Activated CD8-positive, alpha-beta T cell treated with anti-CD3 and anti-CD28 coated beads, Interleukin-2, amount 10 ng/mL, durations not matched to agents 7 days and 5 days (primary cell): Measurements from ENCODE around the gene SLC24A3. TPM values are rescaled to one million over a fixed set of nuclear protein-coding genes. Genes with fewer than 3 reads are reported as not detected.

ENCODE experiments used
- ATAC-seq: fragments of 150-1000 bp; cut with Tn5 transposase; one replicate; pipeline ENCODE4 v1.10.0; 2021; ENCODE audit warnings: moderate library complexity
- CTCF ChIA-PET: fragments of 350-600 bp; sonication (Branson Sonifier 250); formaldehyde crosslinking; loops from one replicate; lab custom pipeline; 2021; ENCODE audit warnings: antibody characterized with exemption; lab: Charles Lee
- POLR2A ChIA-PET: fragments of 350-600 bp; sonication (Branson Sonifier 250); formaldehyde crosslinking; loops from one replicate; lab custom pipeline; 2021; ENCODE audit warnings: antibody characterized with exemption; lab: Charles Lee
- DNase-seq: peaks from one replicate; pipeline ENCODE4 v3.0.0-alpha.2; 2020
- H3K27ac Mint-ChIP-seq: one replicate; pipeline ENCODE4 v1.8.0; 2021; ENCODE audit warnings: mild to moderate bottlenecking, mixed read lengths
- H3K27me3 Mint-ChIP-seq: one replicate; pipeline ENCODE4 v1.8.0; 2021; ENCODE audit warnings: low read depth, mixed read lengths
- H3K36me3 Mint-ChIP-seq: one replicate; pipeline ENCODE4 v1.8.0; 2021; ENCODE audit warnings: low read depth, mixed read lengths
- H3K4me1 Mint-ChIP-seq: one replicate; pipeline ENCODE4 v1.8.0; 2021; ENCODE audit warnings: low read depth, mixed read lengths
- H3K4me3 Mint-ChIP-seq: one replicate; pipeline ENCODE4 v1.8.0; 2021; ENCODE audit warnings: mild to moderate bottlenecking, mixed read lengths
- H3K9me3 Mint-ChIP-seq: one replicate; pipeline ENCODE4 v1.8.0; 2022; ENCODE audit warnings: mixed read lengths; ENCODE audit not compliant: insufficient read depth
- total RNA-seq, 2 experiments: library from RNA; stranded (reverse); gene quantifications; one replicate each; pipeline ENCODE4 v1.2.3, GENCODE V29; 2021

Gene SLC24A3
- total RNA-seq, 2 experiments from 2014 or later: not detected

DNA sequence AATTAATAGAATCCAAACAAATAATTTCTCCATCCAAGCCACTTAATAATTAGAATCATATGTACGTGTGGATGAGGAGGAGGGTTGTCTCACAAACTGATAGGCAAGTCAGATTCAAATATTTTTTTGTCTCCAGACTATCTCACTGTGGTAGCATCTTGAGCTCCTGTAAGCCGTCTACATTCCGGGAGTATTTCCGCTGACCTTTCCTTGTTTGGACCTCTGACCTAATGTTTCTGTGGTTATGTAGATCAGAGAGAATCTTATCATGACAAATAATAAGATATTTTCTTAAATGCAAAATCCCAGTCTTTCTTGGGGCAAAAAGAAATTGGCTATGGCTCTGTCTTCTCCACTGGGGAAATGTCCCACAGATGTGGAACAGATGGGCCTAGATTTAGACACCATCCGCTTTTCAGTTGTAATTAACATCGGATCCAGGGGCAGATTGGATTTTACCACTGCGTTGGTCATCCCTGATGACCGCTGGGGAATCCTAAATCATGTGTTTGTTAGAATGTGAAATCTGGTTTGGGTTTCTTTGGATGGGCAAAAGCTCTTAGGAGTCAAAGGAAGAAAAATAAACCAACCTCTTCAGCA, 348.5 kb downstream of the SLC24A3 start:
- ATAC-seq (no peak), DNase-seq (no peak)
- Mint-ChIP-seq H3K9me3 (no peaks in the 10 kb centered on the region), H3K4me3 (no peak overlapping the region), H3K27ac (no peak overlapping the region), H3K36me3 (no peaks in the 10 kb centered on the region), H3K4me1 (no peaks in the 10 kb centered on the region), H3K27me3 (no peaks in the 10 kb centered on the region)
- CTCF ChIA-PET: interaction anchor here (1.3 kb wide), 1 partner anchor 12 kb away, joined by 3 read pairs; no protein-coding TSS in a partner anchor
- POLR2A ChIA-PET: no interaction called here

DNA sequence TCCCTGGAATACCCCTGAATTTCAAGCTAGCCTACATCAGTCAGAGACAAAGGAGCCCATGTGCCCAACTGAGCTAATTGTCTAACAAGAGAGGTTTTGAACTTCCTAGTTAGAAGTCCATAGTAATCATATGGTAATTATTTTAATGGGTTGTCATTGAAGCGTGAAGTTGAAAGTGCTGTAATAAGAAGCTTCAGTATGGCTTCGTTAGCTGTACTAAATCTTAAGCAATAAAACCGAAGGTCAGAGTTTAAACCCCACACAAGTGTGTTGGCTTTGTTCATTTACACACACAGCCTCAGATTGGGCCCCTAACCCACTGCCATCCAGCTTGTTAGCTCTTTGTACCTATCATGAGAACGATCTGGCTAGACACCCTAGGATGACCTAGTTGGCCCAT, 350.0 kb downstream of the SLC24A3 start:
- Mint-ChIP-seq H3K27ac (no peak overlapping the region), H3K9me3 (no peaks in the 10 kb centered on the region)
- POLR2A ChIA-PET: no interaction called here

DNA sequence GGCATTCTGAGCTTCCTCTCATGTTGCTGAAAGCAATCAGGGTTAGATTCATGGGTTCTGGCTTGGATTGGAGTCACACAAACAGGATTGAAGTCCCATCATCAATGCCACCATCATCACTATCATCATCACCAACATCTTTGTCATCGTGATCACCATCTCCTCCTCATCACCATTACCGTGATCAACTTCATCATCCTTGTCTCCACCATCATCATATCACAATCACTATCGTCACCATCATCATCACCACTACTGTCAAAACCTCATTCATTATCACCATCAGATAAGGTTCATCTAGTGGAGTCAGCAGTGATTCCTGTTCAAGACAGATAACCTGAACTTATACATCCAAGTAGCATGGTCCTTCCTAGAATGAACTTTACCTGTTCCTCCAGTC, 351.8 kb downstream of the SLC24A3 start:
- DNase-seq: no peak
- Mint-ChIP-seq H3K27me3 (peaks cover 2% of the 10 kb centered on the region), H3K9me3 (no peaks in the 10 kb centered on the region), H3K4me1 (no peaks in the 10 kb centered on the region), H3K4me3 (no peak overlapping the region), H3K27ac (no peak overlapping the region), H3K36me3 (no peaks in the 10 kb centered on the region)
- ChIA-PET CTCF (no interaction called here), POLR2A (no interaction called here)
- no peak for ATAC-seq

More for the DNA sequence above, 350.0 kb downstream of the SLC24A3 start:
- peaks cover 2% of the 10 kb centered on the region for H3K27me3 Mint-ChIP-seq
- no peak overlapping the region for H3K4me3 Mint-ChIP-seq
- no peaks in the 10 kb centered on the region for H3K4me1 Mint-ChIP-seq
- DNase-seq: no peak
- CTCF ChIA-PET: no interaction called here
- no peak for ATAC-seq
- no peaks in the 10 kb centered on the region for H3K36me3 Mint-ChIP-seq

DNA sequence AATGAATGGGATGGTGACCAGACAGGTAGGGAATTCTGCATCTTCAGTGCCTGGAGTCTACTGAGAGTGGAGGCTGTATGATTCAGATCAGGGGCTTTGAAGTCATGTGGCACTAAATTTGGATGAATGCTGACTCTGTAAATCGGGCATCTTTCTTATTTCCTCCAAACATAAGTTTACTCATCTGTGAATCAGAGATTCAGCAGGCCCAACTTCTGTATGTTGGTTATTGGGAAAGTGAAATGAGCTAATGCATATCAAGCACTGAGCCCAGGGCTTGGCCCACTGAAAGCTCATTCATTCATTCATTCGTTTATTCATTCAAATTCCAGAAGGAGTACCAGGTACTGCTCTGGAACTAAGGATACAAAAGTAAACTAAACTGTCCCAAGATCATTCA, 353.3 kb downstream of the SLC24A3 start:
- Mint-ChIP-seq H3K27ac (no peak overlapping the region), H3K4me1 (no peaks in the 10 kb centered on the region), H3K36me3 (no peaks in the 10 kb centered on the region), H3K4me3 (no peak overlapping the region), H3K27me3 (peaks cover 2% of the 10 kb centered on the region), H3K9me3 (peaks cover 8% of the 10 kb centered on the region)
- ChIA-PET CTCF (no interaction called here), POLR2A (no interaction called here)
- DNase-seq: no peak
- ATAC-seq: no peak

DNA sequence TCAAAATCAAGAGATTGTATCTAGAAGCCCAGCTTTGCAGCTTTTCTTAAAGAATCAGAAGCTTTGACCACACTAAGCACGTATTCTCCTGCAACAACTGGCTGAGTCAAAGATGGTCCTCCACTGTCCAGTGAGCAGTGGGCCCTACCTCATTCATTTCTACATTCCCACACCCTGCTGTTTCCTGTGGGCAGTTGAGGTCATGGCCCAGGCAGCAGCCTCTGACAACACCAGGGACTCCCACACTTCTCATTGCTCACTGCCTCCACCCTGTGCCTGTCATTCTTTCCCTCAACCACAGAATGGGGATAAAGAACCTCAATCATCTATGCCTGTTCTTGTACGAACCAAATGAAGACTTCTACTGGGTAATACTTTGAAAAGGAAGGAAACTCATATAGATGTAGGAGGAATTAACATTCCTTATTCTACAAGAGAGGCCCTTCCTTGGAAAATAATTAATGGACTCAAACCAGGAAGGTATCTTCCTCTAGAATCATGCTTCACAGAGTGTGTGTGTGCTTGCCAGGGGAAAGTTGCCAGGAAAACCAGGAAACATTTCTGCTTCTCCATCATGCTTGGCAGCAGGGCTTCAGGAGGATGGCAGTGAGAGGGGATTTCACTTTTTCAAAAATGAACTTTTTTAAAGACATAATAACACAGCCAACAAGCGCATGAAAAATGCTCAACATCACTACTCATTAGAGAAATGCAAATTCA, 353.9 kb downstream of the SLC24A3 start:
- Mint-ChIP-seq H3K36me3 (no peaks in the 10 kb centered on the region), H3K4me1 (no peaks in the 10 kb centered on the region), H3K4me3 (no peak overlapping the region), H3K9me3 (peaks cover 8% of the 10 kb centered on the region), H3K27ac (no peak overlapping the region), H3K27me3 (peaks cover 2% of the 10 kb centered on the region)
- ATAC-seq (no peak), DNase-seq (no peak)
- POLR2A ChIA-PET: no interaction called here
- CTCF ChIA-PET: no interaction called here

DNA sequence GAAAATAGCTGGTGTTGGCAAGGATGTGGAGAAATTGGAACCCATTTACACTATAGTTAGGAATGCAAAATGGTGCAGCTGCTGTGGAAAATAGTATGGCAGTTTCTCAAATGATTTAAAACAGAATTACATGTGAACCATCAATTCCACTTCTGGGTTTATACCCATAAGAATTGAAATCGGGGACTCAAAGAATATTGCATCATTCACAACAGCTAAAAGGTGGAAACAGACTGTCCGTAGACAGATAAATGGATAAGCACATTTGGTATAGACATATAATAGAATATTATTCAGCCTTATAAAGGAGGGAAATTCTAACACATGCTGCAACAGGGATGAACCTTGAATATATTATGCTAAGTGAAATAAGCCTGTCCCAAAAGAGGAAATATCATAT, 355.7 kb downstream of the SLC24A3 start:
- H3K27ac Mint-ChIP-seq: no peak overlapping the region
- POLR2A ChIA-PET: no interaction called here

DNA sequence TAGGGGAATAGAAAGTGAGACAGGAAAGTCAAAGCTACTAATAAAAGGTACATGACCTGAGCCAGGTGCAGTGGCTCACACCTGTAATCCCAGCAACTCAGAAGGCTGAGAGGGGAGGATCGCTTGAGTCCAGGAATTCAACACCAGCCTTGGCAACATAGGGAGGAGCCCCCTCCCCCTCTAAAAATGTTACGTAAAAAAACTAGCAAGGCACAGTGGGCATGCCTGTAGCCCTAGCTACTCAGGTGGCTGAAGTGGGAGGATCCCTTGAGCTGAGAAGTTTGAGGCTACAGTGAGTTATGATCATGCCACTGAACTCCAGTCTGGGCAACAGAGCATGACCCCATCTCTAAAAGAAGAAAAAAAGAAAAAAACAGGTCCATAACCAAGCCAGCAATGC, 359.6 kb downstream of the SLC24A3 start:
- Mint-ChIP-seq H3K9me3 (peaks cover 8% of the 10 kb centered on the region), H3K27ac (no peak overlapping the region), H3K36me3 (no peaks in the 10 kb centered on the region), H3K27me3 (peaks cover 5% of the 10 kb centered on the region), H3K4me1 (no peaks in the 10 kb centered on the region), H3K4me3 (no peak overlapping the region)
- no peak for DNase-seq
- ATAC-seq: no peak
- ChIA-PET POLR2A (no interaction called here), CTCF (interaction anchor here (1.5 kb wide), 1 partner anchor 12 kb away, joined by 5 read pairs; no protein-coding TSS in a partner anchor)

More for the DNA sequence above, 355.7 kb downstream of the SLC24A3 start:
- H3K4me1 Mint-ChIP-seq: no peaks in the 10 kb centered on the region
- CTCF ChIA-PET: interaction anchor here (0.7 kb wide), 1 partner anchor 16 kb away, joined by 5 read pairs; no protein-coding TSS in a partner anchor
- no peaks in the 10 kb centered on the region for H3K36me3 Mint-ChIP-seq
- H3K27me3 Mint-ChIP-seq: peaks cover 2% of the 10 kb centered on the region
- H3K9me3 Mint-ChIP-seq: peaks cover 8% of the 10 kb centered on the region
- DNase-seq: no peak
- H3K4me3 Mint-ChIP-seq: no peak overlapping the region
- no peak for ATAC-seq

DNA sequence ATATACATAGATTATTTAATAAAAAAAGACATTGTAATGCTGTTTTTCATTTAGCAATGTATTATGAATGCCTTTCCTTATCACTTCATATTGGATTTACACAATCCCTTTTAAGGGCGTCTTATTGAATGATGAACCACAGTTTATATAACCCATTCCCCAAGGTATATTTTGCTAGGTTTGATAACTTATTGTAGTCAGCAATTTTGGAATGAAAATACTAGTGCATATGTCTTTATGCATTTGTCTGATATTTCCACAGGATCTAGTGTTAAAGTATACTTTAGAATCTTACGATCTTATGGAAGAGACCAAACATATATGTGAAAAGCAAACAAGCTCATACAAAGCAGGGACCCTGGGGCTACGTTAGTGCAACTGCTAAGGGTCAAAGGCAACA, 365.2 kb downstream of the SLC24A3 start:
- Mint-ChIP-seq H3K27me3 (peaks cover 3% of the 10 kb centered on the region), H3K36me3 (no peaks in the 10 kb centered on the region), H3K4me3 (no peak overlapping the region), H3K4me1 (no peaks in the 10 kb centered on the region), H3K27ac (no peak overlapping the region), H3K9me3 (no peaks in the 10 kb centered on the region)
- DNase-seq: no peak
- ChIA-PET CTCF (no interaction called here), POLR2A (no interaction called here)
- ATAC-seq: no peak

DNA sequence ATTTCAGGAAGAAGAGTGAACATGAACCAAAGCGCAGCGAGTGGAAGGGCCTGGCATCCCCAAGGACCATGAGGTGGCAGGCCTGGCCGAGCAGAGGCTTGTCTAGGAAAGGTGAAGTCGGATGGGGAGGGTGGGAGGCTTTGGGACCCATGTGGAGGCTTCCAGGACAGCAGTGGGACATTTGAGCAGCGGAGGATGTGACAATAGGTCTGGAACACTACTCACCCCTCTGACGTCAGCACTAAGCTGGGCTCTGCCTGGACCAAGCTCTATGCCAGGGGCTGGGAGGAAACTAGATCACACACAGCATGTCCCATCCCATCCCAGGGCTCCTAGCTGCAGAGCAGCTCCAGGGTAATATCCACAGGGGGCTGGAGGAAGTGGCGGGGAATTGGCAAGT, 370.3 kb downstream of the SLC24A3 start:
- Mint-ChIP-seq H3K27me3 (peaks cover under 1% of the 10 kb centered on the region), H3K27ac (no peak overlapping the region), H3K4me3 (no peak overlapping the region), H3K36me3 (no peaks in the 10 kb centered on the region), H3K9me3 (no peaks in the 10 kb centered on the region), H3K4me1 (no peaks in the 10 kb centered on the region)
- ATAC-seq (no peak), DNase-seq (no peak)
- POLR2A ChIA-PET: no interaction called here
- CTCF ChIA-PET: interaction anchor here (3.0 kb wide), 1 partner anchor 377 kb away, joined by 49 read pairs; no protein-coding TSS in a partner anchor

DNA sequence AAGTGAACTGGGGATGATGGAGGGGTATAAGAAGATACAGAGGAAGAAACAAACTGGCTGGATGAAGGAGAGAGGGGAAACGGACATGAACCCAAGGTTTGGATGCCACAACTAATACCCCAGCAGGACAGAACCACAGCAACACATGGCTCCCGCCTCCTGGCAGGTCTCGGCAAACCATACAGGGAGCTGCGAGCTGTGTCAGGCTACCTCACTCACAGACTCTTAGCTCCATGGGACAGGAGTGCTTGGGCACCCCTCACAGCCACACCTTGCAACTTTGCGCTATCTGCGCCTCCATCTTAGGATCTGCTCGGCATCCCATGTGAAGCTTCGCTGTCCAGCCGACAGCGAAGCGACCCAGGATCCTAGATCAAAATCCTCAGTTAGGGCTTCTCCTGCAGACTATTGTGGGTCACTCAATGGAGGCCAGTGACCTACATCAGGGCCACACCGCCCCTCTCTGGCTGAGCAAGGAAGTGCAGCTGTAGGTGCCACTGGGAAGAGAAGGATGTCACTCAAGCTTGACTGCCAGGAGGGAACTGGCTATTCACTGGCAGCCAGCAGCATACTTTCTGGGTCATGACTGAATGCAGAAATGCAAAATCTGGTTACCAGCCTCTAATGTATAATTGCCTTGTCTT, 371.2 kb downstream of the SLC24A3 start:
- H3K4me1 Mint-ChIP-seq: no peaks in the 10 kb centered on the region
- peaks cover 3% of the 10 kb centered on the region for H3K27me3 Mint-ChIP-seq
- DNase-seq (peak; percentile 65), ATAC-seq (peak; percentile 61)
- H3K27ac Mint-ChIP-seq: no peak overlapping the region
- H3K4me3 Mint-ChIP-seq: no peak overlapping the region
- H3K9me3 Mint-ChIP-seq: no peaks in the 10 kb centered on the region
- no peaks in the 10 kb centered on the region for H3K36me3 Mint-ChIP-seq
- CTCF ChIA-PET: interaction anchor here (0.6 to 3.0 kb wide), 9 partner anchors 11 to 378 kb away, joined by 3 to 49 read pairs (median 4); no protein-coding TSS in a partner anchor
- POLR2A ChIA-PET: no interaction called here

DNA sequence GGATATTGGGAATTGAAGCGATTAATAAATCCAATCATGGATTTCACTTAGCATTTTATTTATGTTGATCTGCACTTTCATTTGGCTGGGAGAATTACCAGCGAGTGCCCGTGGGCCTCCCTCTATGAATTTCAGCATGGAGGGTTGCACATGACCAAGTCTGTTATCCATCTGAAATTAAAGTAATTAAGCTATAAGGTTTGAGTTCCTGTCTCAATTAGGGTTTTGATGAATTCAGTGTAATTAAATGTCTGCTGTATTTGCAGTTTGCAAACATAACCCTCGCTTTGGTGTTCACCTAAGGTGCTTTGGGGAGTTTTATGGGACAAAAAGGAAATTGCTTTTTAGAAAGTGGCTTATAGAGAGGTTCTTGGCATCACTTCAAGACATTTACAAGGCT, 375.8 kb downstream of the SLC24A3 start:
- no peaks in the 10 kb centered on the region for H3K9me3 Mint-ChIP-seq
- no peaks in the 10 kb centered on the region for H3K4me1 Mint-ChIP-seq
- no peaks in the 10 kb centered on the region for H3K36me3 Mint-ChIP-seq
- H3K27me3 Mint-ChIP-seq: peaks cover 3% of the 10 kb centered on the region
- no peak overlapping the region for H3K4me3 Mint-ChIP-seq
- ATAC-seq: no peak
- H3K27ac Mint-ChIP-seq: no peak overlapping the region
- DNase-seq: no peak
- CTCF ChIA-PET: interaction anchor here (0.8 kb wide), 1 partner anchor 382 kb away, joined by 4 read pairs; no protein-coding TSS in a partner anchor
- POLR2A ChIA-PET: no interaction called here

DNA sequence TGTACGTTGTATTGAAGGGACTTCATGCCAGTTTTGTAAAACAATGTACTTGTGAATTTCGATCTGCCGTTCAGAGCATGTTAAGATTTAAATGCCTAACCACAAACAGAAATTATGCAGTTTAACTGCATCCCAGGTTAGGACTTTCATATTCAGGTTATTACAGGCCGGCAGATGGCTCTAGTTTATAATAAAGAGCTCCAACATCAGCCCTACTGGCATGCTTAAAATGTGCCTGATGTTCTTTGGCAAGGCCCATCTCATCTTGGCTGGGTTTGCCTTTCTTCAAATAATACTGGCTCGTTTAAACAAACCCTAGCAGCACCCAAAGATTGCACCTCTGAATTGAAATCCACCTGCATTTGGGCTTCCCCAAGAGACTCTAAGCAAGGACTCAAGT, 376.3 kb downstream of the SLC24A3 start:
- peaks cover 3% of the 10 kb centered on the region for H3K27me3 Mint-ChIP-seq
- no peak overlapping the region for H3K4me3 Mint-ChIP-seq
- H3K27ac Mint-ChIP-seq: no peak overlapping the region
- POLR2A ChIA-PET: no interaction called here
- H3K36me3 Mint-ChIP-seq: no peaks in the 10 kb centered on the region
- DNase-seq (no peak), ATAC-seq (no peak)
- CTCF ChIA-PET: interaction anchor here (0.8 kb wide), 1 partner anchor 383 kb away, joined by 4 read pairs; no protein-coding TSS in a partner anchor
- no peaks in the 10 kb centered on the region for H3K4me1 Mint-ChIP-seq
- H3K9me3 Mint-ChIP-seq: no peaks in the 10 kb centered on the region
